CD14-positive monocyte (primary cell): Measurements from ENCODE around the gene KRT73. TPM values are rescaled to one million over a fixed set of nuclear protein-coding genes. Genes with fewer than 3 reads are reported as not detected.

ENCODE experiments used
- DNase-seq, 3 donors: peaks; one replicate each; pipeline ENCODE4 v3.0.0-alpha.2; 2011 to 2022
- H2AFZ ChIP-seq: 2 replicates; pipeline ENCODE4 v1.6.0; 2012; ENCODE audit warnings: mild to moderate bottlenecking, low read depth, low read length, inconsistent platforms; ENCODE audit not compliant: insufficient read depth, poor library complexity, severe bottlenecking
- H3K27ac ChIP-seq, 2 donors: 1 replicate in 1 of 2; 2 replicates in 1 of 2; pipeline ENCODE4 v1.5.1; 2012 to 2013; ENCODE audit warnings: low read length in 2 of 2, control low read depth in 1 of 2, inconsistent platforms in 1 of 2, low read depth in 1 of 2, mild to moderate bottlenecking in 1 of 2
- H3K27me3 ChIP-seq, 2 donors: one replicate each; pipeline versions ENCODE4 v1.6.0 to v1.6.1; 2011 to 2013; ENCODE audit warnings: low read length in 2 of 2; ENCODE audit not compliant: control insufficient read depth in 2 of 2, insufficient read depth in 2 of 2
- H3K36me3 ChIP-seq, 2 donors: replicated peaks in 1 of 2; 1 replicate in 1 of 2; 2 replicates in 1 of 2; pipeline versions ENCODE4 v1.5.1 to v1.6.1; 2012 to 2013; ENCODE audit warnings: low read length in 2 of 2, control low read depth in 1 of 2, inconsistent platforms in 1 of 2, mild to moderate bottlenecking in 1 of 2; ENCODE audit not compliant: insufficient read depth in 2 of 2, control insufficient read depth in 1 of 2
- H3K4me1 ChIP-seq, 2 donors: 1 replicate in 1 of 2; 2 replicates in 1 of 2; pipeline versions ENCODE4 v1.5.1 to v1.6.1; 2012 to 2013; ENCODE audit warnings: low read length in 2 of 2, control low read depth in 1 of 2, inconsistent platforms in 1 of 2, mild to moderate bottlenecking in 1 of 2, moderate library complexity in 1 of 2; ENCODE audit not compliant: insufficient read depth in 2 of 2, control insufficient read depth in 1 of 2
- H3K4me2 ChIP-seq: replicated peaks from 2 replicates; pipeline ENCODE3; 2012; ENCODE audit warnings: low read length, moderate library complexity, mild to moderate bottlenecking; ENCODE audit not compliant: poor library complexity, severe bottlenecking; ENCODE audit errors: extremely low read depth
- H3K4me3 ChIP-seq, 3 experiments: fragments of 200-600 bp in 1 of 3; sonication (generic) in 1 of 3; replicated peaks in 1 of 3; 1 replicate in 2 of 3; 2 replicates in 1 of 3; pipeline ENCODE4 v1.5.1; 2011 to 2013; ENCODE audit warnings: low read length in 3 of 3, mild to moderate bottlenecking in 3 of 3, control low read depth in 2 of 3, low read depth in 2 of 3, inconsistent platforms in 1 of 3, moderate library complexity in 1 of 3
- H3K79me2 ChIP-seq: 2 replicates; pipeline ENCODE4 v1.6.0; 2012; ENCODE audit warnings: mild to moderate bottlenecking, control low read depth, inconsistent platforms, low read length, moderate library complexity; ENCODE audit not compliant: insufficient read depth
- H3K9ac ChIP-seq: 2 replicates; pipeline ENCODE4 v1.6.0; 2017; ENCODE audit warnings: low read length, mild to moderate bottlenecking; ENCODE audit not compliant: insufficient read depth, poor library complexity, severe bottlenecking
- H3K9me3 ChIP-seq, 2 donors: replicated peaks in 1 of 2; 1 replicate in 1 of 2; 2 replicates in 1 of 2; pipeline versions ENCODE4 v1.5.1 to v1.6.1; 2012 to 2013; ENCODE audit warnings: low read length in 2 of 2, control low read depth in 1 of 2; ENCODE audit not compliant: control insufficient read depth in 1 of 2, insufficient read depth in 1 of 2
- H4K20me1 ChIP-seq: 2 replicates; pipeline ENCODE4 v1.6.0; 2012; ENCODE audit warnings: mild to moderate bottlenecking, low read length, control low read depth, moderate library complexity; ENCODE audit not compliant: insufficient read depth
- H3K27ac Mint-ChIP-seq, 7 donors: one replicate each; pipeline ENCODE4 v1.8.0; 2020; ENCODE audit warnings: mild to moderate bottlenecking in 7 of 7, mixed read lengths in 7 of 7, moderate library complexity in 6 of 7, inconsistent platforms in 2 of 7
- H3K27me3 Mint-ChIP-seq, 3 donors: one replicate each; pipeline ENCODE4 v1.8.0; 2021 to 2022; ENCODE audit warnings: low read depth in 3 of 3, mild to moderate bottlenecking in 3 of 3, mixed read lengths in 3 of 3, moderate library complexity in 3 of 3, inconsistent platforms in 1 of 3
- H3K36me3 Mint-ChIP-seq, 2 donors: one replicate each; pipeline ENCODE4 v1.8.0; 2020; ENCODE audit warnings: mixed read lengths in 2 of 2, inconsistent platforms in 1 of 2, mild to moderate bottlenecking in 1 of 2
- H3K4me1 Mint-ChIP-seq: one replicate; pipeline ENCODE4 v1.8.0; 2020; ENCODE audit warnings: mild to moderate bottlenecking, mixed read lengths
- H3K4me3 Mint-ChIP-seq, 2 donors: one replicate each; pipeline ENCODE4 v1.8.0; 2020; ENCODE audit warnings: mild to moderate bottlenecking in 2 of 2, mixed read lengths in 2 of 2, moderate library complexity in 1 of 2
- H3K9me3 Mint-ChIP-seq, 7 donors: one replicate each; pipeline ENCODE4 v1.8.0; 2020 to 2022; ENCODE audit warnings: mixed read lengths in 7 of 7, mild to moderate bottlenecking in 6 of 7, moderate library complexity in 6 of 7, inconsistent platforms in 2 of 7
- CTCF ChIP-seq: fragments of 200-600 bp; IDR thresholded peaks from one replicate; pipeline ENCODE4 v1.8.0; 2022; ENCODE audit warnings: antibody characterized with exemption, mild to moderate bottlenecking
- WGBS: methylation state at CpG from one replicate; pipeline ENCODE4 v1.1.5; 2013; ENCODE audit warnings: missing lambda C conversion rate; ENCODE audit not compliant: insufficient coverage; 5-methylcytosine and 5-hydroxymethylcytosine counted together
- intact Hi-C, 2 donors: fragments of 100-400 bp; cut with micrococcal nuclease; formaldehyde crosslinking; loops; one replicate each; pipeline versions ENCODE4 v1.15.0 to v1.15.1; 2023
- polyA plus RNA-seq, 3 donors: library from polyadenylated mRNA; depleted of rRNA in 1 of 3; unstranded in 2 of 3; stranded (reverse) in 1 of 3; fragments of 300-500 nt in 2 of 3; fragments of >200 nt in 1 of 3; fragmentation: Illumina TruSeq in 2 of 3; gene quantifications; 1 replicate in 2 of 3; 2 replicates in 1 of 3; pipeline ENCODE4 v1.2.3, GENCODE V29; 2012 to 2021

The KRT73 gene
- polyA plus RNA-seq, 3 donors: not detected

GRCh38 chr12:52606581-52607218 is 11.7 kb downstream of the KRT73 start:
- Histone ChIP-seq H2AFZ (no peak overlapping the region), H3K36me3 (no peaks in the 10 kb centered on the region), H3K27ac (no peak overlapping the region), H4K20me1 (no peaks in the 10 kb centered on the region), H3K4me3 (no peak overlapping the region), H3K4me2 (no peak overlapping the region), H3K9me3 (no peaks in the 10 kb centered on the region), H3K9ac (no peak overlapping the region), H3K27me3 (peaks cover 2 to 7% of the 10 kb centered on the region in 2 donors), H3K79me2 (no peaks in the 10 kb centered on the region), H3K4me1 (no peaks in the 10 kb centered on the region)
- intact Hi-C loops: no loop called here
- Mint-ChIP-seq H3K27ac (no peak overlapping the region), H3K4me3 (no peak overlapping the region), H3K4me1 (no peaks in the 10 kb centered on the region), H3K36me3 (no peaks in the 10 kb centered on the region), H3K27me3 (peaks cover 14 to 26% (median 16%) of the 10 kb centered on the region in 3 donors), H3K9me3 (peaks cover 0 to 5% (median 0%) of the 10 kb centered on the region in 7 donors)
- WGBS: 92% methylated on average over 6 of the region's 7 CpGs
- no peak for TF ChIP-seq CTCF
- no peak for DNase-seq

- H3K4me3 Mint-ChIP-seq: no peak overlapping the region
- peaks cover 0 to 5% (median 0%) of the 10 kb centered on the region in 7 donors for H3K9me3 Mint-ChIP-seq
- TF ChIP-seq CTCF: no peak
- Histone ChIP-seq H3K9me3 (peaks cover 0 to under 1% of the 10 kb centered on the region in 2 donors), H3K4me1 (no peaks in the 10 kb centered on the region), H3K4me3 (no peak overlapping the region), H3K27me3 (peaks cover 8 to 13% of the 10 kb centered on the region in 2 donors), H3K4me2 (no peak overlapping the region), H2AFZ (no peak overlapping the region), H4K20me1 (no peaks in the 10 kb centered on the region), H3K79me2 (no peaks in the 10 kb centered on the region), H3K9ac (no peak overlapping the region), H3K27ac (no peak overlapping the region), H3K36me3 (no peaks in the 10 kb centered on the region)
- H3K27me3 Mint-ChIP-seq: peaks cover 17 to 32% (median 19%) of the 10 kb centered on the region in 3 donors
- DNase-seq: no peak
- WGBS: 93% methylated on average over 2 of the region's 3 CpGs
- H3K4me1 Mint-ChIP-seq: no peaks in the 10 kb centered on the region
- no peak overlapping the region for H3K27ac Mint-ChIP-seq
- intact Hi-C loops: no loop called here
- no peaks in the 10 kb centered on the region for H3K36me3 Mint-ChIP-seq
Observed at GRCh38 chr12:52606096-52606495, 12.3 kb downstream of the KRT73 start.
